ENCODE data around the gene PBX2.
"Not testable (repeated sequence)": the region's sequence is repeated elsewhere in the genome, so short reads cannot be mapped to it uniquely, and the experiment has no call there.

The PBX2 gene

GRCh38 chr6:32200711-32201475 lies 10.9 kb upstream of the PBX2 start:
- DNase-seq: no peak

GRCh38 chr6:32198866-32199265 lies 8.9 kb upstream of the PBX2 start:
- no peak for DNase-seq

- no peak for DNase-seq
Measured at GRCh38 chr6:32198345-32198696, 8.3 kb upstream of the PBX2 start.

- DNase-seq: peak; percentile 72
Measured at GRCh38 chr6:32196682-32197616, 6.9 kb upstream of the PBX2 start.

GRCh38 chr6:32195902-32196681 lies 6.1 kb upstream of the PBX2 start:
- DNase-seq: peak; percentile 95

- peak; percentile 100 for DNase-seq
Measured at GRCh38 chr6:32195652-32195901, 5.6 kb upstream of the PBX2 start.

GRCh38 chr6:32194825-32195651 lies 5.0 kb upstream of the PBX2 start:
- DNase-seq: peak; percentile 57

- DNase-seq: no peak
Measured at GRCh38 chr6:32194388-32194787, 4.4 kb upstream of the PBX2 start.

- not testable (repeated sequence) for DNase-seq
Measured at GRCh38 chr6:32193096-32193495, 3.1 kb upstream of the PBX2 start.

- peak; percentile 62 for DNase-seq
Measured at GRCh38 chr6:32192608-32193039, 2.6 kb upstream of the PBX2 start, which contains the start of gene GPSM3. TSS of gene GPSM3 (minus strand) at chr6:32192643. CDS start at chr6:32192513, 130 bp downstream.

- no peak for DNase-seq
Measured at GRCh38 chr6:32191696-32192607, 1.9 kb upstream of the PBX2 start.

- no peak for DNase-seq
Measured at GRCh38 chr6:32190911-32191677, 1.1 kb upstream of the PBX2 start.

- DNase-seq: no peak
Measured at GRCh38 chr6:32189742-32190053, 304 bp downstream of the PBX2 start.

- DNase-seq: no peak
Measured at GRCh38 chr6:32189069-32189741, 797 bp downstream of the PBX2 start.

GRCh38 chr6:32188381-32189068 lies 1.5 kb downstream of the PBX2 start:
- DNase-seq: no peak

GRCh38 chr6:32187725-32188380 lies 2.1 kb downstream of the PBX2 start:
- not testable (repeated sequence) for DNase-seq

- no peak for DNase-seq
Measured at GRCh38 chr6:32187009-32187709, 2.8 kb downstream of the PBX2 start.

Measured in femur (tissue), 1 donor.